Coronary artery (tissue), 2 donors: ENCODE results near the gene SIGLEC7.

ENCODE experiments used
- DNase-seq: peaks from one replicate; pipeline ENCODE4 v3.0.0-alpha.2; 2017; ENCODE audit warnings: low spot score
- H3K27ac ChIP-seq, 2 donors: fragments of 200-600 bp; sonication (generic); one replicate each; pipeline ENCODE4 v1.5.1; 2016 to 2019
- H3K4me3 ChIP-seq: fragments of 200-600 bp; sonication (generic); 2 replicates; pipeline ENCODE4 v1.5.1; 2016; ENCODE audit warnings: mild to moderate bottlenecking, moderate library complexity
- CTCF ChIP-seq: fragments of 200-600 bp; sonication (generic); IDR thresholded peaks from one replicate; pipeline ENCODE4 v1.5.1; 2019; ENCODE audit warnings: antibody characterized with exemption

The SIGLEC7 gene

GRCh38 chr19:51129716-51130115 lies 12.4 kb upstream of the SIGLEC7 start:
- Histone ChIP-seq H3K4me3 (no peak overlapping the region), H3K27ac (no peak overlapping the region)
- DNase-seq = no peak
- no peak for TF ChIP-seq CTCF

- no peak for TF ChIP-seq CTCF
- DNase-seq = no peak
- no peak overlapping the region for H3K4me3 ChIP-seq
- peak overlapping the region in 1 of 2 donors; percentile 58 for H3K27ac ChIP-seq
These were observed 10.1 kb upstream of the SIGLEC7 start for GRCh38 chr19:51131780-51132680.

GRCh38 chr19:51135004-51135403 lies 7.1 kb upstream of the SIGLEC7 start:
- Histone ChIP-seq H3K27ac (no peak overlapping the region), H3K4me3 (no peak overlapping the region)
- no peak for DNase-seq
- no peak for TF ChIP-seq CTCF

- DNase-seq = peak; percentile 52
- TF ChIP-seq CTCF = no peak
- H3K27ac ChIP-seq = peak overlapping the region in 1 of 2 donors; percentile 71
- no peak overlapping the region for H3K4me3 ChIP-seq
These were observed 5.9 kb upstream of the SIGLEC7 start for GRCh38 chr19:51135986-51136762.

GRCh38 chr19:51136851-51137551 lies 5.1 kb upstream of the SIGLEC7 start:
- DNase-seq = peak; percentile 65
- no peak for TF ChIP-seq CTCF
- H3K4me3 ChIP-seq = no peak overlapping the region
- H3K27ac ChIP-seq = peak overlapping the region in 1 of 2 donors; percentile 71

- peak; percentile 68 for DNase-seq
These were observed 4.2 kb upstream of the SIGLEC7 start for GRCh38 chr19:51137792-51138425.

More at GRCh38 chr19:51137792-51138425, 4.2 kb upstream of the SIGLEC7 start:
- no peak overlapping the region for H3K4me3 ChIP-seq
- no peak for TF ChIP-seq CTCF
- peak overlapping the region in 1 of 2 donors; percentile 71 for H3K27ac ChIP-seq
